HAP-1 (cell line): Measurements from ENCODE around the gene SPAM1.
A peak's percentile ranks its signal among the peaks of the same experiment; 100 is the strongest.

ENCODE experiments used
- DNase-seq, 2 experiments: peaks; one replicate each; pipeline ENCODE4 v3.0.0-alpha.2; 2016 to 2020; ENCODE audit warnings: low spot score in 2 of 2
- H3K27me3 ChIP-seq: fragments of 250-450 bp; sonication (Bioruptor Pico); 2 replicates; pipeline ENCODE4 v1.5.1; 2020; ENCODE audit warnings: low read depth, mild to moderate bottlenecking, moderate library complexity
- H3K36me3 ChIP-seq: fragments of 250-450 bp; sonication (Bioruptor Pico); replicated peaks from 2 replicates; pipeline ENCODE4 v1.5.1; 2020; ENCODE audit warnings: mild to moderate bottlenecking
- H3K4me1 ChIP-seq: fragments of 250-450 bp; sonication (Bioruptor Pico); 2 replicates; pipeline ENCODE4 v1.5.1; 2020; ENCODE audit warnings: mild to moderate bottlenecking
- H3K4me3 ChIP-seq: fragments of 250-450 bp; sonication (Bioruptor Pico); 2 replicates; pipeline ENCODE4 v1.5.1; 2020; ENCODE audit warnings: mild to moderate bottlenecking, moderate library complexity
- H3K9me3 ChIP-seq: fragments of 250-450 bp; sonication (Bioruptor Pico); 2 replicates; pipeline ENCODE4 v1.5.1; 2020; ENCODE audit warnings: mild to moderate bottlenecking, moderate library complexity
- in situ Hi-C: fragments of 300-500 bp; cut with MboI; formaldehyde crosslinking; loops from 3 replicates; pipeline ENCODE4 v1.14.3; 2020; ENCODE audit warnings: low sequenced_read_pairs, inconsistent platforms, mixed read lengths

SPAM1 gene

DNA sequence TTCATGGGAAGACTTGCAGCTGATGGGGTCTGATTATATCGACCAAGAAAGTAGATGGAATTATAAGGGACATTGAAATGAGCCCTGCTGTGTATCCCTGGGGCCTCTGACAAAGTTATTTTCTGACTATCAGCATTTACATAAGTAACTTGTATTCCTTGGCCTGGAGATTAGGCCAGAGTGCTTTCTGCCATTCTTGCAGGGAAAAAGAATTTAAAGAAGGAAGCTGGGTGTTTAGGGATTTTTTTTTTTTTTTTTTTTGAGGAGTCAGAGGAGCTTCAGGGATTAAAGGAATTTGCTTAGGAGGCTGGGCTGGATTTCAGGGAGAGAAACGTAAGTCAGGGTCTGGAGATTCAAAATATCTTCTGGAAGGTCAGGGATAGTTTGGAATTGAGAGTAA lies 4.6 kb downstream of the SPAM1 start:
- Histone ChIP-seq H3K9me3 (no peaks in the 10 kb centered on the region), H3K4me3 (no peak overlapping the region), H3K27me3 (no peaks in the 10 kb centered on the region), H3K4me1 (no peaks in the 10 kb centered on the region), H3K36me3 (no peaks in the 10 kb centered on the region)
- in situ Hi-C loops = no loop called here
- no peak for DNase-seq

GRCh38 chr7:123935436-123936381 lies 10.7 kb downstream of the SPAM1 start:
- H3K9me3 ChIP-seq = no peaks in the 10 kb centered on the region
- H3K4me3 ChIP-seq = no peak overlapping the region
- H3K4me1 ChIP-seq = no peaks in the 10 kb centered on the region
- no peaks in the 10 kb centered on the region for H3K27me3 ChIP-seq
- DNase-seq = no peak
- in situ Hi-C loops = no loop called here
- no peaks in the 10 kb centered on the region for H3K36me3 ChIP-seq

DNA sequence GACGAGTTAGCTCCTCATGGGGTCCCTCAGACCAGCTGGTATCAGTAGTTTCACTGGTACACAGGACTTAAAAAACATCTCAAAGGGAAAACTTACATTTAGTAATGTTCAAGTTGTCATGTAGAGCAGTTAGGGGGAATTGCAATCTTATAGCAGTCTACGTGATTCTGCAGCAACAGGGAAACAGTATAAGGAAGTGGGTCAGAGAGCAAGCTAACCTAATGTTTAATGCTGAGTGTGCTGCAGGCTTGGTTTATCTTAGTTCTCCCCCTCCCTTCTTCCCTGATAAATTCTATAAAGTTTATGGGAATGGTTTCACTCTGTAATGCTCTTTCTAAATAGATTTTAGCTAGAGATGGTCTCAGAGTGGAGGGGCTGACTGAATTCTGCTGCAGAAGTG lies 11.3 kb downstream of the SPAM1 start:
- Histone ChIP-seq H3K27me3 (no peaks in the 10 kb centered on the region), H3K36me3 (no peaks in the 10 kb centered on the region), H3K4me3 (no peak overlapping the region), H3K9me3 (no peaks in the 10 kb centered on the region), H3K4me1 (no peaks in the 10 kb centered on the region)
- in situ Hi-C loops = no loop called here
- DNase-seq = no peak

DNA sequence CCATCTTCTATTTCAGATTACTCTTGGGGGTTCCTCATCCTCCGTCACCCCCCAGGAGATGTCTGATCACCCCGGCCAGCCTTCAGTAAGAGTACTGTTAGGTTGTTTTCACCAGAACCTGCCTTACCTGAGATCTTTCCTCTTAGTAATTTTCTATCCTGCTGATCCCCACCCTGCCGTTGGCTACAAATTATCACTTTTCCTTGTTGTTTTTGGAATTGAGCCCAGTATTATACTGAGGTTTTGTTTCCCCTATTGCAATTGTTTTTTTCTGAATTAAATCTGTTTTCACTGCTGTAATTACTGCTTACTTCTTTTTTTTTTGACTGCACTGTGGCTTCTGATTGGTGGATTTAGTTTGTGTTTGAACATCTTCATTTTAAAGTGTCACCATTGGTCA lies 14.7 kb downstream of the SPAM1 start:
- in situ Hi-C loops = no loop called here
- Histone ChIP-seq H3K27me3 (peaks cover 3% of the 10 kb centered on the region), H3K4me3 (no peak overlapping the region), H3K9me3 (no peaks in the 10 kb centered on the region), H3K36me3 (no peaks in the 10 kb centered on the region), H3K4me1 (no peaks in the 10 kb centered on the region)
- DNase-seq = no peak

- in situ Hi-C loops = no loop called here
- DNase-seq = no peak
- Histone ChIP-seq H3K4me1 (no peaks in the 10 kb centered on the region), H3K4me3 (no peak overlapping the region), H3K27me3 (peaks cover 3% of the 10 kb centered on the region), H3K36me3 (no peaks in the 10 kb centered on the region), H3K9me3 (no peaks in the 10 kb centered on the region)
Observed at GRCh38 chr7:123941391-123942180, 16.5 kb downstream of the SPAM1 start.

DNA sequence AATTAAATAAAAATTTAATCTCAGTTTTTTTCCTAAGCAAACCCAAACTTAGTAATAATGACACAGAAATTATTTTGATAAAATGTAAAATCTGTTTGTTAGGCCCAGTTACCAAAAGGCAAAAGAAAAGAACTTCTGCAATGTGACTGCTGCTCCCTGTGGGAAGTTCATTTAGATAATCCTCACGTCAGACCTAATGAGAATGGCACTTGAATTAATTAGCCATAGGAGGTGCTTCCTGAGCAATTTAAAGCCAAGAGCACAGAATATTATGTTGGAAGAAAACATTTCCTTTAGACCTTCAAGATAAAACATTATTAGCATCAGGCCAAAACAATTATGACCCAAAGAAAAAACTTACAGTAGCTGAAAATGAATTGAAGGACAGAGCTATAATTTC lies 19.4 kb downstream of the SPAM1 start:
- peaks cover 3% of the 10 kb centered on the region for H3K27me3 ChIP-seq
- H3K36me3 ChIP-seq = no peaks in the 10 kb centered on the region
- H3K9me3 ChIP-seq = no peaks in the 10 kb centered on the region
- no peaks in the 10 kb centered on the region for H3K4me1 ChIP-seq
- in situ Hi-C loops = no loop called here
- no peak for DNase-seq
- H3K4me3 ChIP-seq = no peak overlapping the region

GRCh38 chr7:123945938-123946337 lies 20.9 kb downstream of the SPAM1 start:
- Histone ChIP-seq H3K4me1 (no peaks in the 10 kb centered on the region), H3K9me3 (no peaks in the 10 kb centered on the region), H3K36me3 (no peaks in the 10 kb centered on the region), H3K27me3 (peaks cover 3% of the 10 kb centered on the region), H3K4me3 (no peak overlapping the region)
- no peak for DNase-seq
- in situ Hi-C loops = no loop called here

GRCh38 chr7:123948136-123948535 lies 23.1 kb downstream of the SPAM1 start:
- Histone ChIP-seq H3K4me1 (no peaks in the 10 kb centered on the region), H3K9me3 (no peaks in the 10 kb centered on the region), H3K36me3 (no peaks in the 10 kb centered on the region), H3K4me3 (no peak overlapping the region), H3K27me3 (peaks cover 2% of the 10 kb centered on the region)
- in situ Hi-C loops = no loop called here
- DNase-seq = no peak

DNA sequence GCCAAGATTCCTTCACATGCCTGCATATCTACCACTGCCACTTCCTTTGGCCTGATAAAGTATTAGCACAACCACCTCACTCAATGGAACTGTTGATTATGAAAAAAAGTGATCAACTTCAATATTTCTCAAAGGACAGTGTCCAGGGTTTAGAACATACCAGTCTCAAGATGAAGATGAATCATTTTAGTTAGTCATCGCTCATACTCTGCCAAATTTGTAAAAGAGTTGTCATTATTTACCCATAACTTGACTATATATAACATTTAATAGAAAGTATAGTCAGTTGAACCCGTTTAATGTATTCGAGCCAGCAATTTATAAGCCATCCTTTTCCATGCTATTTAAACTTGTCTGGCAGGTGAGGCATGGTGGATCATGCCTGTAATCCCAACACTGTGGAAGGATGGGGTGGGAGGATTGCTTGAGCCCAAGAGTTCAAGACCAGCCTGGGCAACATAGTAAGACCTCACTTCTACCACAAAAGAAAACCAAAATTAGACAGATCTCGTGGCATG lies 33.2 kb downstream of the SPAM1 start:
- Histone ChIP-seq H3K4me1 (no peaks in the 10 kb centered on the region), H3K4me3 (no peak overlapping the region), H3K27me3 (peaks cover 10% of the 10 kb centered on the region), H3K36me3 (no peaks in the 10 kb centered on the region), H3K9me3 (no peaks in the 10 kb centered on the region)
- in situ Hi-C loops = no loop called here
- no peak for DNase-seq

DNA sequence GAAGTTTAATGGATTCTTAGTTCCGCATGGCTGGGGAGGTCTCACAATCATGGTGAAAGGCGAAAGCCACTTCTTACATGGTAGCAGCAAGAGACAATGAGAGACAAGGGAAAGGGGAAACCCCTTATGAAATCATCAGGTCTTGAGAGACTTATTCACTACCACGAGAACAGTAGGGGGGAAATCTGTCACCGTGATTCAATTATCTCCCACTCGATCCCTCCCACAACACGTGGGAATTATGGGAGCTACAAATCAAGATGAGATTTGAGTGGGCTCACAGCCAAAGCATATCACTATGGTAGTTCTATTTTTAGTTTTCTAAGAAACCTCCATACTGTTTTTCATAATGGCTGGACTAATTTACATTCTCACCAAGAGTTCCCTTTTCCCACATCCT lies 36.7 kb downstream of the SPAM1 start:
- no peak overlapping the region for H3K4me3 ChIP-seq
- no peaks in the 10 kb centered on the region for H3K4me1 ChIP-seq
- in situ Hi-C loops = no loop called here
- DNase-seq = no peak
- H3K27me3 ChIP-seq = peaks cover 15% of the 10 kb centered on the region
- no peaks in the 10 kb centered on the region for H3K36me3 ChIP-seq
- no peaks in the 10 kb centered on the region for H3K9me3 ChIP-seq

DNA sequence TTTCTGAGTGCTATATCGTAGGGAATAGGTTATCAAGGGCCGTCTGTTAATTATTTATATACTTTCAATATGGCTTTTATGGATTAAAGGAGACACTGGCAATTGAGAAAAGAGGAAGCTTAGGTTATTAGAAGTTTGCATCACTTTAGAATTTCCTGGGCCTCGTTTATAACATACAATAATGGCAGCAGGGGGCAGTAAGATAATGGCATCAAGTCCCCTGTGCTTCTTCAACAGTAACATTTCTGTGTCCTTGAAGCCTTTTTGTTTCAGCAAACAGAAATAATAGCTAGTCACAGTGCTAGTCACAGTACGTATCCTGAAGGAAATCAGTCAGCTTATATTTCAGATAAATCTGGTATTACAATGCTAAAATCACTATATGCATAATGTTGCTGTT lies 41.9 kb downstream of the SPAM1 start:
- in situ Hi-C loops = no loop called here
- peak in 1 of 2 experiments; percentile 2 for DNase-seq
- H3K36me3 ChIP-seq = no peaks in the 10 kb centered on the region
- no peaks in the 10 kb centered on the region for H3K9me3 ChIP-seq
- H3K4me1 ChIP-seq = no peaks in the 10 kb centered on the region
- 0 out of 2 replicates have a peak, but pooled peaks cover 5% of the 10 kb centered on the region for H3K27me3 ChIP-seq
- H3K4me3 ChIP-seq = no peak overlapping the region

DNA sequence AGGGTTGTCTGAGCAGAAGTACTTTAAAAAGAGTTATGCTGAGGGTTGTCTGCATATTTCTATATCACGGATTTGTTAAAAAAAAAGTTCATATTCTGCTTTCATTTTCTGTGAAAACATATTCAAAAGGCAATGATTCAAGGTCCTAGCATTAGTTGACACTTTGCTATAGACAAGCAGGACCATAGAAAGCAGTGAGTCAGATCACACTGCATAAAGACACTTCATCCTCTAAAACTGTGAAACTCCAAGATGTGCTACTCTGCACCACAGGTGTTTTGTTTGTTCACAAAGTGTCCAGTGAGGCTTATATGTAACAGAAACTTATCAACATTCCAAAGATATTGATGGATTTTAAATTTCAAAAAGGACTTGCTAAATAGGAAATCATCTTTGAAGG lies 47.0 kb downstream of the SPAM1 start:
- Histone ChIP-seq H3K4me3 (no peak overlapping the region), H3K4me1 (no peaks in the 10 kb centered on the region), H3K27me3 (no peaks in the 10 kb centered on the region), H3K9me3 (no peaks in the 10 kb centered on the region; the same call in 1 of the 2 replicates), H3K36me3 (no peaks in the 10 kb centered on the region)
- in situ Hi-C loops = no loop called here
- no peak for DNase-seq

DNA sequence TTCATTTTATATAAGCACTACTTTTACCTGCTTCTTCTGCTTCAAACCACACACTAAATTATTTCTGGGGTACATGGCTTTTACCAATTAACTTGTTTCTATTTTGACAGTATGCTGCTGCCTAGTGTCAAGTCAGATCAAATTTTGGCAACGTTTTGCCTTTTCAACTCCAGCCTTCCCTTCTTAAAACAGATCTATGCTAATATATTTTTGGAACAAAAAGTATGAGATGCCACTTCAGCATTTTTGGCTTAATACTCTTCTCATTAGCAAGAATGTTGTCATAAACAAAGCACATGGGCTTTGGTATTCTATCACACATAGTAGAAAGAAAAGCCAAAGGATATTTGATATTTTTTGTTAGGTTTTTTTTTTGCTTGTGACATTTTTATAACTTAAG lies 47.8 kb downstream of the SPAM1 start:
- Histone ChIP-seq H3K9me3 (no peaks in the 10 kb centered on the region; the same call in 1 of the 2 replicates), H3K4me1 (no peaks in the 10 kb centered on the region), H3K4me3 (no peak overlapping the region), H3K27me3 (peaks cover 2% of the 10 kb centered on the region; the same call in 1 of the 2 replicates), H3K36me3 (no peaks in the 10 kb centered on the region)
- in situ Hi-C loops = no loop called here
- no peak for DNase-seq
